Testis (tissue), 3 donors: ENCODE measurements around the gene CALML6. TPM values are rescaled to one million over a fixed set of nuclear protein-coding genes. Genes with fewer than 3 reads are reported as not detected.

Experiments used
- DNase-seq: peaks from one replicate; pipeline ENCODE4 v3.0.0-alpha.2; 2019
- H3K27ac ChIP-seq, 2 donors: fragments of 200-600 bp; sonication (generic); one replicate each; pipeline ENCODE4 v1.5.1; 2019
- H3K27me3 ChIP-seq: fragments of 200-600 bp; sonication (generic); one replicate; pipeline ENCODE4 v1.5.1; 2019
- H3K36me3 ChIP-seq: fragments of 200-600 bp; sonication (generic); one replicate; pipeline ENCODE4 v1.5.1; 2017; ENCODE audit warnings: low read depth; ENCODE audit errors: missing control alignments
- H3K4me1 ChIP-seq: fragments of 200-600 bp; sonication (generic); one replicate; pipeline ENCODE4 v1.5.1; 2019
- H3K4me3 ChIP-seq, 2 donors: fragments of 200-600 bp; sonication (generic); one replicate each; pipeline ENCODE4 v1.5.1; 2017 to 2019
- H3K9me3 ChIP-seq: fragments of 200-600 bp; sonication (generic); one replicate; pipeline ENCODE4 v1.5.1; 2017
- CTCF ChIP-seq, 3 experiments: fragments of 450-650 bp in 2 of 3; fragments of 200-600 bp in 1 of 3; sonication (generic) in 1 of 3; IDR thresholded peaks; one replicate each; pipeline ENCODE4 v1.5.1; 2016 to 2019; ENCODE audit warnings: antibody characterized with exemption in 3 of 3, mild to moderate bottlenecking in 2 of 3, moderate library complexity in 1 of 3
- POLR2A ChIP-seq: fragments of 450-650 bp; IDR thresholded peaks from one replicate; pipeline ENCODE4 v1.6.1; 2017; ENCODE audit warnings: antibody characterized with exemption, mild to moderate bottlenecking, moderate library complexity
- WGBS, 2 donors: methylation state at CpG; one replicate each; pipeline ENCODE4 v1.1.5; 2018; 5-methylcytosine and 5-hydroxymethylcytosine counted together
- intact Hi-C: fragments of 100-400 bp; cut with DNase I; formaldehyde crosslinking; loops from one replicate; pipeline ENCODE4 v1.15.1; 2023; ENCODE audit warnings: low total_unique reads
- polyA plus RNA-seq: library from polyadenylated mRNA; stranded (reverse); fragments of 350-450 nt; fragmentation: Illumina TruSeq; extraction: RNeasy Lipid Tissue Mini Kit (QIAGEN cat#74804); gene quantifications from one replicate; pipeline ENCODE4 v1.2.3, GENCODE V29; 2014; ENCODE audit warnings: low read depth, low replicate concordance; ENCODE audit not compliant: insufficient read depth
- total RNA-seq, 2 donors: library from RNA; depleted of rRNA; stranded (reverse); fragments of >200 nt; gene quantifications; one replicate each; pipeline ENCODE4 v1.2.3, GENCODE V29; 2016

Gene CALML6
- total and polyA plus RNA-seq, 3 donors from 2014 or later, result 0.96 to 2.1 (median 1.2) TPM

DNA sequence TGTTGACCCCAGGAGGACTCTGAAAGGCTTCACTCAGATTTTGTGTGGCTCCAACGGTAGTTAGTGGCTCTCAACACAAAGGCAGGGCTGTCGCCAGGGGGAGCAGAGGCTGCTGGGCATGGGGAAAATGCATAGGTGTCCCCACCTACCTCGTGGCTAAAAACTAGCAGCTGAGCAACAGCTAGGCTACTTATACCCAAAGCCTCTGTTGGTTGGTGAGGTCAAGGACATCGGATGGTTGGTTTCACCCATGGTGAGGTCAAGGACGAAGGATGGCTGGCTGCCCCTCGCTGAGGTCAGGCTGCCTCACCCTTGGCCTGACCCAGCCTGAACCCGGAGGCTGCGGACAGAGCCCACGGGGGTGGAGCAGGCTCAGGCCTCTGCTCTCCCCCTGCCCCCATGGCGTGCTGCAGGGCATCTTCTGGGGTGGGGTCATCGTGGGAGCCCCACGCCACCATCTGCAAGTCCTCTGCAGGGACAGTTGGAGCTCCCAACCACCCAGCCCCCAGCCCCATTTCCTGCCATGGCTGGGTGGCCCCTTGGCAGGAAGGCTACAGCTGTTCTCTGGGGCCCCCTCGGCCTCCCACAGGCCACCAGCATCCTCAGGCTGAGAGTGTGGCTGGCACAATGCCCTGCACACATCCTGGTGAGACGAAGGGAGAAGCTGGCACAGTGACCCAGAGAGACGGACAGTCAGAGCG, 15.6 kb upstream of the CALML6 start:
- 54 to 65% methylated on average over 4 to 15 of the region's 16 CpGs for WGBS, 2 donors
- H3K4me1 ChIP-seq, result peaks cover 8% of the 10 kb centered on the region
- TF ChIP-seq CTCF (IDR thresholded peaks at IDR 0.05) (no peak), POLR2A (no peak)
- intact Hi-C loops, result no loop called here
- no peak for DNase-seq
- H3K9me3 ChIP-seq, result no peaks in the 10 kb centered on the region
- no peak overlapping the region for H3K27ac ChIP-seq
- H3K4me3 ChIP-seq, result no peak overlapping the region
- H3K27me3 ChIP-seq, result no peaks in the 10 kb centered on the region
- H3K36me3 ChIP-seq, result no peaks in the 10 kb centered on the region

DNA sequence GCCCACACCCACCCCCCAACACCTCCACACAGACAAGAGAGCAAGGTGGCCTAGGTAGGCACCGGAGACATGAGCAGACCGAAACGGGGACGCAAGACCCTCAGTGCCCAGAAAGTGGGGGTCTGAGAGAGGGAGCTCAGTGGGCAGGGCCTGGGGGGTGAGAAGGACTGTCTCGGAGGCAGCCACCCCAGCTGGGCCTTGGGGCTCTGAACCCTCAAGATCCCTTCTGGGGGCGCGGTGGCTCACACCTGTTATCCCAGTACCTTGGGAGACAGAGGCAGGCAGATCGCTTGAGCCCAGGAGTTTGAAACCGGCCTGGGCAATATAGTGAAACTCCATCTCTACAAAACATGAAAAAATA, 15.1 kb upstream of the CALML6 start:
- Histone ChIP-seq H3K9me3 (no peaks in the 10 kb centered on the region), H3K27me3 (no peaks in the 10 kb centered on the region), H3K4me1 (peaks cover 3% of the 10 kb centered on the region), H3K27ac (no peak overlapping the region), H3K36me3 (no peaks in the 10 kb centered on the region), H3K4me3 (no peak overlapping the region)
- intact Hi-C loops, result loop anchor here (10.0 kb wide), 1 partner anchor 125 kb away; the partner anchor contains the start of gene NADK
- DNase-seq, result no peak
- TF ChIP-seq POLR2A (no peak), CTCF (IDR thresholded peaks at IDR 0.05) (no peak)
- WGBS, 2 donors, result 90 to 97% methylated on average over 5 to 9 of the region's 9 CpGs

GRCh38 chr1:1900883-1901640, 14.0 kb upstream of the CALML6 start:
- Histone ChIP-seq H3K4me3 (no peak overlapping the region), H3K36me3 (no peaks in the 10 kb centered on the region), H3K4me1 (peaks cover 3% of the 10 kb centered on the region), H3K9me3 (no peaks in the 10 kb centered on the region), H3K27ac (no peak overlapping the region), H3K27me3 (no peaks in the 10 kb centered on the region)
- intact Hi-C loops, result loop anchor here (10.0 kb wide), 1 partner anchor 126 kb away; the partner anchor contains the start of gene NADK
- DNase-seq, result no peak
- 74 to 82% methylated on average over 11 to 14 of the region's 14 CpGs for WGBS, 2 donors
- TF ChIP-seq CTCF (IDR thresholded peaks at IDR 0.05), result no peak
- TF ChIP-seq POLR2A, result no peak

- Histone ChIP-seq H3K4me3 (no peak overlapping the region), H3K9me3 (no peaks in the 10 kb centered on the region), H3K27me3 (no peaks in the 10 kb centered on the region), H3K4me1 (peaks cover 5% of the 10 kb centered on the region), H3K36me3 (no peaks in the 10 kb centered on the region), H3K27ac (no peak overlapping the region)
- WGBS, 2 donors, result 75 to 85% methylated on average over 9 to 13 of the region's 13 CpGs
- intact Hi-C loops, result loop anchor here (10.0 kb wide), 1 partner anchor 127 kb away; the partner anchor contains the start of gene NADK
- TF ChIP-seq POLR2A (no peak), CTCF (IDR thresholded peaks at IDR 0.05) (no peak)
- DNase-seq, result no peak
Measured at GRCh38 chr1:1901641-1902294, 13.3 kb upstream of the CALML6 start.
